H1 (cell line): ENCODE results near the gene EXO1. TPM values are rescaled to one million over a fixed set of nuclear protein-coding genes. Genes with fewer than 3 reads are reported as not detected.
A peak's percentile ranks its signal among the peaks of the same experiment; 100 is the strongest.

ENCODE experiments used
- CTCF ChIA-PET: fragments of 300-600 bp; sonication (Branson Sonifier 250); formaldehyde crosslinking; loops from one replicate; lab custom pipeline; 2021; ENCODE audit not compliant: partially characterized antibody; lab: Charles Lee
- POLR2A ChIA-PET: fragments of 300-600 bp; sonication (Branson Sonifier 250); formaldehyde crosslinking; loops from one replicate; lab custom pipeline; 2021; ENCODE audit warnings: inconsistent platforms; ENCODE audit not compliant: partially characterized antibody; lab: Charles Lee
- DNase-seq, 2 experiments: peaks; one replicate each; pipeline versions ENCODE4 v3.0.0 to v3.0.0-alpha.2; 2010 to 2022; ENCODE audit warnings: low spot score in 2 of 2, low read depth in 1 of 2, mixed read lengths in 1 of 2
- FAIRE-seq: peaks from 2 replicates; lab custom pipeline; 2011; peaks lifted over from hg19 to GRCh38; lab: Jason Lieb, UNC
- H2AFZ ChIP-seq: 2 replicates; pipeline ENCODE4 v1.8.1; 2012; ENCODE audit warnings: low read length, inconsistent platforms
- H2AK5ac ChIP-seq: 2 replicates; pipeline ENCODE4 v1.6.1; 2013; ENCODE audit warnings: low read depth, low read length
- H2BK120ac ChIP-seq: replicated peaks from 2 replicates; pipeline ENCODE3; 2013; ENCODE audit warnings: low read depth, low read length, inconsistent platforms
- H2BK12ac ChIP-seq: 2 replicates; pipeline ENCODE4 v1.6.1; 2013; ENCODE audit warnings: low read depth, low read length
- H2BK15ac ChIP-seq: 2 replicates; pipeline ENCODE4 v1.6.1; 2013; ENCODE audit warnings: low read length
- H2BK20ac ChIP-seq: 2 replicates; pipeline ENCODE4 v1.6.1; 2013; ENCODE audit warnings: low read length
- H2BK5ac ChIP-seq: 2 replicates; pipeline ENCODE4 v1.6.1; 2013; ENCODE audit warnings: low read depth, low read length
- H3K14ac ChIP-seq: 2 replicates; pipeline ENCODE4 v1.6.1; 2013; ENCODE audit warnings: inconsistent platforms; ENCODE audit not compliant: insufficient read length
- H3K18ac ChIP-seq: 2 replicates; pipeline ENCODE4 v1.6.1; 2013; ENCODE audit warnings: low read length; ENCODE audit errors: extremely low read depth
- H3K23ac ChIP-seq: 2 replicates; pipeline ENCODE4 v1.6.1; 2013; ENCODE audit warnings: inconsistent platforms; ENCODE audit not compliant: insufficient read length
- H3K23me2 ChIP-seq: 2 replicates; pipeline ENCODE4 v1.6.1; 2013; ENCODE audit warnings: low read depth, low read length
- H3K27ac ChIP-seq: 2 replicates; pipeline ENCODE4 v1.6.1; 2011; ENCODE audit warnings: low read depth, low read length, inconsistent platforms
- H3K27me3 ChIP-seq, 4 experiments: replicated peaks in 1 of 4; 1 replicate in 1 of 4; 2 replicates in 3 of 4; pipeline versions ENCODE4 v1.6.1 to v1.8.1; 2011 to 2013; ENCODE audit warnings: low read length in 3 of 4, mild to moderate bottlenecking in 3 of 4, inconsistent platforms in 2 of 4, mixed read lengths in 2 of 4, moderate library complexity in 1 of 4; ENCODE audit not compliant: control insufficient read depth in 3 of 4, insufficient read depth in 3 of 4; ENCODE audit errors: extremely low read depth in 1 of 4
- H3K36me3 ChIP-seq, 4 experiments: 2 replicates each; pipeline versions ENCODE4 v1.6.1 to v1.8.1; 2011 to 2013; ENCODE audit warnings: mild to moderate bottlenecking in 4 of 4, low read length in 3 of 4, moderate library complexity in 2 of 4, control low read depth in 1 of 4, inconsistent platforms in 1 of 4; ENCODE audit not compliant: insufficient read depth in 4 of 4, control insufficient read depth in 2 of 4
- H3K4ac ChIP-seq: replicated peaks from 2 replicates; pipeline ENCODE3; 2013; ENCODE audit warnings: low read length, low read depth, mixed read lengths, inconsistent platforms; ENCODE audit not compliant: insufficient read length
- H3K4me1 ChIP-seq, 4 experiments: replicated peaks in 1 of 4; 1 replicate in 1 of 4; 2 replicates in 3 of 4; pipeline versions ENCODE4 v1.6.1 to v1.8.1; 2011 to 2013; ENCODE audit warnings: low read length in 3 of 4, inconsistent platforms in 2 of 4, mixed read lengths in 1 of 4; ENCODE audit not compliant: insufficient read depth in 4 of 4, control insufficient read depth in 3 of 4
- H3K4me2 ChIP-seq, 2 experiments: 2 replicates each; pipeline versions ENCODE4 v1.6.1 to v1.8.1; 2011 to 2013; ENCODE audit warnings: low read depth in 2 of 2, low read length in 2 of 2, control low read depth in 1 of 2, inconsistent platforms in 1 of 2, mild to moderate bottlenecking in 1 of 2; ENCODE audit not compliant: insufficient read depth in 1 of 2
- H3K4me3 ChIP-seq, 4 experiments: fragments of 200-600, 300-600 bp in 1 of 4; sonication (generic), shearing (Covaris generic), sonication (Bioruptor Twin) in 1 of 4; 2 replicates each; pipeline versions ENCODE4 v1.5.1 to v1.8.1; 2011 to 2016; ENCODE audit warnings: low read length in 4 of 4, low read depth in 3 of 4, control low read depth in 2 of 4, inconsistent platforms in 2 of 4, mild to moderate bottlenecking in 2 of 4, mixed read lengths in 1 of 4, moderate library complexity in 1 of 4; ENCODE audit not compliant: insufficient read depth in 2 of 4; ENCODE audit errors: extremely low read depth in 1 of 4
- H3K56ac ChIP-seq: replicated peaks from 2 replicates; pipeline ENCODE3; 2013; ENCODE audit warnings: low read depth, mild to moderate bottlenecking, mixed read lengths, low read length, inconsistent platforms; ENCODE audit not compliant: insufficient read length
- H3K79me1 ChIP-seq: 2 replicates; pipeline ENCODE4 v1.6.1; 2013; ENCODE audit warnings: low read depth, low read length, control low read depth
- H3K79me2 ChIP-seq, 2 experiments: 2 replicates each; pipeline versions ENCODE4 v1.6.1 to v1.8.1; 2012 to 2013; ENCODE audit warnings: low read length in 2 of 2, mild to moderate bottlenecking in 2 of 2, inconsistent platforms in 1 of 2; ENCODE audit not compliant: insufficient read depth in 2 of 2, control insufficient read depth in 1 of 2
- H3K9ac ChIP-seq, 4 experiments: replicated peaks in 1 of 4; 1 replicate in 1 of 4; 2 replicates in 3 of 4; pipeline versions ENCODE4 v1.6.1 to v1.8.1; 2011 to 2013; ENCODE audit warnings: low read depth in 3 of 4, low read length in 3 of 4, control low read depth in 2 of 4, mild to moderate bottlenecking in 2 of 4, moderate library complexity in 2 of 4, inconsistent platforms in 1 of 4; ENCODE audit errors: extremely low read depth in 1 of 4
- H3K9me3 ChIP-seq, 2 experiments: 2 replicates each; pipeline versions ENCODE4 v1.6.1 to v1.8.1; 2012 to 2013; ENCODE audit warnings: mild to moderate bottlenecking in 2 of 2, moderate library complexity in 2 of 2, control low read depth in 1 of 2, inconsistent platforms in 1 of 2, low read depth in 1 of 2, low read length in 1 of 2, mixed read lengths in 1 of 2; ENCODE audit not compliant: insufficient read depth in 2 of 2
- H4K20me1 ChIP-seq, 2 experiments: replicated peaks in 1 of 2; 2 replicates each; pipeline versions ENCODE3 to v1.8.1; 2011 to 2013; ENCODE audit warnings: inconsistent platforms in 2 of 2, low read length in 2 of 2, mild to moderate bottlenecking in 1 of 2; ENCODE audit not compliant: insufficient read depth in 2 of 2, control insufficient read depth in 1 of 2
- H4K5ac ChIP-seq: 2 replicates; pipeline ENCODE4 v1.6.1; 2013; ENCODE audit warnings: low read length, low read depth, mixed read lengths, inconsistent platforms; ENCODE audit not compliant: insufficient read length
- H4K8ac ChIP-seq: 2 replicates; pipeline ENCODE4 v1.8.0; 2013; ENCODE audit warnings: mild to moderate bottlenecking, moderate library complexity, low read length, inconsistent platforms; ENCODE audit not compliant: insufficient read depth; ENCODE audit errors: extremely low read depth
- H4K91ac ChIP-seq: replicated peaks from 2 replicates; pipeline ENCODE3; 2013; ENCODE audit warnings: low read length, mixed read lengths, inconsistent platforms; ENCODE audit not compliant: insufficient read length
- BACH1 ChIP-seq: IDR thresholded peaks from 2 replicates; pipeline ENCODE4 v1.6.1; 2012; ENCODE audit warnings: low read length, improper control_type of control experiment
- CTBP2 ChIP-seq: IDR thresholded peaks from 2 replicates; pipeline ENCODE4 v1.7.0; 2011; ENCODE audit warnings: borderline replicate concordance, mild to moderate bottlenecking, moderate library complexity, mixed read lengths, low read length; ENCODE audit not compliant: insufficient read depth, insufficient read length
- JUND ChIP-seq: IDR thresholded peaks from 2 replicates; pipeline ENCODE4 v1.6.1; 2011; ENCODE audit warnings: mild to moderate bottlenecking, improper control_type of control experiment, low read length
- KDM1A ChIP-seq: fragments of 200-600, 300-600 bp; sonication (generic); IDR thresholded peaks from 2 replicates; pipeline ENCODE4 v1.7.1; 2016; ENCODE audit warnings: mild to moderate bottlenecking, low read length, borderline replicate concordance
- KDM4A ChIP-seq: IDR thresholded peaks from one replicate; pipeline ENCODE4 v1.7.1; 2012; ENCODE audit warnings: low read depth, mild to moderate bottlenecking, moderate library complexity, low read length, inconsistent platforms; ENCODE audit not compliant: severe bottlenecking
- KDM5A ChIP-seq: fragments of 200-600 bp; IDR thresholded peaks from 2 replicates; pipeline ENCODE4 v1.7.1; 2012; ENCODE audit warnings: mild to moderate bottlenecking, low read length, inconsistent platforms, mixed read lengths
- POLR2AphosphoS5 ChIP-seq: IDR thresholded peaks from 2 replicates; pipeline ENCODE4 v1.6.1; 2011; ENCODE audit warnings: low read depth, low read length
- RNF2 ChIP-seq: fragments of 200-900, 300-1000 bp; sonication (generic); IDR thresholded peaks from 2 replicates; pipeline ENCODE4 v1.7.1; 2016; ENCODE audit warnings: borderline replicate concordance, low read depth, mild to moderate bottlenecking, antibody characterized with exemption, low read length; ENCODE audit not compliant: poor library complexity, severe bottlenecking; ENCODE audit errors: missing control alignments
- SP2 ChIP-seq: IDR thresholded peaks from 2 replicates; pipeline ENCODE4 v1.6.1; 2012; ENCODE audit warnings: mild to moderate bottlenecking, low read length, inconsistent platforms
- SP4 ChIP-seq: IDR thresholded peaks from 2 replicates; pipeline ENCODE4 v1.6.1; 2012; ENCODE audit warnings: low read length, inconsistent platforms
- SUZ12 ChIP-seq: fragments of 200-600 bp; sonication (generic); IDR thresholded peaks from 2 replicates; pipeline ENCODE4 v1.6.1; 2012; ENCODE audit warnings: mild to moderate bottlenecking, inconsistent platforms, low read length, moderate library complexity, mixed read lengths
- TBP ChIP-seq: IDR thresholded peaks from 2 replicates; pipeline ENCODE4 v1.6.1; 2011; ENCODE audit warnings: low read depth, low read length, improper control_type of control experiment
- WGBS, 2 experiments: shearing (Covaris generic) in 1 of 2; methylation state at CpG; one replicate each; pipeline versions ENCODE4 v1.1.6 to v1.1.7; 2013 to 2015; ENCODE audit warnings: low lambda C conversion rate in 2 of 2, mixed read lengths in 2 of 2, inconsistent platforms in 1 of 2, low coverage in 1 of 2, missing lambda C conversion rate in 1 of 2; ENCODE audit not compliant: insufficient replicate concordance in 2 of 2, insufficient coverage in 1 of 2, insufficient read length in 1 of 2; ENCODE audit errors: extremely low coverage in 1 of 2, missing lambda C conversion rate in 1 of 2; 5-methylcytosine and 5-hydroxymethylcytosine counted together
- polyA plus RNA-seq, 7 experiments: library from polyadenylated mRNA; depleted of rRNA in 3 of 7; stranded (reverse) in 5 of 7; unstranded in 2 of 7; fragments of >200 nt in 5 of 7; fragments of 200-250 nt in 2 of 7; gene quantifications; 1 replicate in 5 of 7; 2 replicates in 1 of 7; 4 replicates in 1 of 7; pipeline versions ENCODE4 v1.2.1 to v1.2.3, GENCODE V29; 2011 to 2013; ENCODE audit warnings: missing spikeins in 2 of 7, mixed read lengths in 2 of 7
- total RNA-seq: library from RNA; stranded (reverse); fragmentation: NEBNext Ultra II Directional; extraction: Animal tissue kit (Norgen Biotek cat#: 25700); gene quantifications from 2 replicates; pipeline ENCODE4 v1.2.1, GENCODE V29; 2021

EXO1 gene
- total and polyA plus RNA-seq, 2 of the 8 experiments (the other 6 are each of a cell fraction or from before 2014, with no cell fraction given) = 9.2 to 43.0 TPM

GRCh38 chr1:241934866-241935265, 86.9 kb downstream of the EXO1 start:
- H2BK5ac ChIP-seq = no peak overlapping the region
- H3K4ac ChIP-seq = no peak overlapping the region
- H3K27ac ChIP-seq = no peak overlapping the region
- WGBS, 2 experiments = 84% methylated on average over 7 of the region's 7 CpGs; no CpG with 5 or more reads in 1 of the 2 experiments
- ChIA-PET POLR2A (interaction anchor here (1.3 kb wide), 1 partner anchor 39 kb away, joined by 3 read pairs; no protein-coding TSS in a partner anchor), CTCF (interaction anchor here (0.5 to 3.2 kb wide), 4 partner anchors 38 to 85 kb away, joined by 3 to 15 read pairs (median 12); partner anchors contain the start of gene MAP1LC3C)
- no peaks in the 10 kb centered on the region for H3K36me3 ChIP-seq
- no peak overlapping the region for H3K14ac ChIP-seq
- H4K8ac ChIP-seq = no peak overlapping the region
- H4K5ac ChIP-seq = no peak overlapping the region
- no peaks in the 10 kb centered on the region for H3K27me3 ChIP-seq
- H2BK12ac ChIP-seq = peak overlapping the region; percentile 50; the same call in 1 of the 2 replicates
- TF ChIP-seq JUND = no peak
- TF ChIP-seq CTBP2 = no peak
- no peak for TF ChIP-seq KDM1A
- TF ChIP-seq BACH1 = no peak
- TF ChIP-seq POLR2AphosphoS5 = no peak
- TF ChIP-seq SP2 = no peak
- TF ChIP-seq RNF2 = no peak
- no peak for TF ChIP-seq SP4
- no peak for TF ChIP-seq SUZ12
- TF ChIP-seq KDM4A = no peak
- no peak for TF ChIP-seq TBP
- no peak for TF ChIP-seq KDM5A
- peak overlapping the region; percentile 34; the same call in 1 of the 2 replicates for H2BK20ac ChIP-seq
- DNase-seq (no peak), FAIRE-seq (no peak)
- no peaks in the 10 kb centered on the region for H3K23me2 ChIP-seq
- H2AFZ ChIP-seq = 0 out of 2 replicates have a peak overlapping the region, but pooled peaks have one; percentile 53
- no peak overlapping the region for H2AK5ac ChIP-seq
- no peaks in the 10 kb centered on the region for H4K20me1 ChIP-seq
- H3K4me3 ChIP-seq = no peak overlapping the region
- H3K23ac ChIP-seq = no peak overlapping the region
- H4K91ac ChIP-seq = no peak overlapping the region
- no peak overlapping the region for H3K9ac ChIP-seq
- H3K79me2 ChIP-seq = no peaks in the 10 kb centered on the region
- no peak overlapping the region for H3K56ac ChIP-seq
- 0 out of 2 replicates have a peak overlapping the region, but pooled peaks have one; percentile 9 for H3K18ac ChIP-seq
- H3K79me1 ChIP-seq = no peaks in the 10 kb centered on the region
- peaks cover 0 to 3% of the 10 kb centered on the region in 2 experiments; a peak in 1 of 4 replicates for H3K9me3 ChIP-seq
- peak overlapping the region; percentile 86 for H2BK120ac ChIP-seq
- no peak overlapping the region for H3K4me2 ChIP-seq
- H3K4me1 ChIP-seq = peaks cover 0 to 4% (median under 1%) of the 10 kb centered on the region in 4 experiments; a peak in 2 of 7 replicates
- H2BK15ac ChIP-seq = no peak overlapping the region
